PC-9 (cell line): Measurements from ENCODE around the gene SNRNP25. TPM values are rescaled to one million over a fixed set of nuclear protein-coding genes. Genes with fewer than 3 reads are reported as not detected.
A peak's percentile ranks its signal among the peaks of the same experiment; 100 is the strongest.

Source experiments
- BruUV-seq: library from RNA; stranded (reverse); fragments of 400-500 nt; replicated peaks from 2 replicates; lab custom pipeline; 2021; lab: Mats Ljungman, UMichigan
- CTCF ChIA-PET: fragments of 300-600 bp; sonication (Branson Sonifier 250); formaldehyde crosslinking; loops from one replicate; lab custom pipeline; 2022; ENCODE audit warnings: antibody characterized with exemption; lab: Charles Lee
- POLR2A ChIA-PET: fragments of 300-600 bp; sonication (Branson Sonifier 250); formaldehyde crosslinking; loops from one replicate; lab custom pipeline; 2022; ENCODE audit warnings: antibody characterized with exemption; ENCODE audit not compliant: unreplicated experiment; lab: Charles Lee
- DNase-seq, 2 experiments: peaks; one replicate each; pipeline versions ENCODE4 v3.0.0 to v3.0.0-alpha.2; 2015 to 2022; ENCODE audit warnings: mixed read lengths in 1 of 2
- H2AFZ ChIP-seq: fragments of 200-600 bp; sonication (generic); 2 replicates; pipeline ENCODE4 v1.8.1; 2017; ENCODE audit warnings: antibody characterized with exemption
- H3F3A ChIP-seq: fragments of 200-600 bp; sonication (generic); 2 replicates; pipeline ENCODE4 v1.8.1; 2017; ENCODE audit warnings: antibody characterized with exemption, mild to moderate bottlenecking, low read depth; ENCODE audit not compliant: insufficient read depth
- H3K27ac ChIP-seq: fragments of 200-600 bp; sonication (generic); 2 replicates; pipeline ENCODE4 v1.6.1; 2016; ENCODE audit warnings: mixed run types
- H3K27me3 ChIP-seq: fragments of 200-600 bp; sonication (generic); 2 replicates; pipeline ENCODE4 v1.6.1; 2016; ENCODE audit warnings: low read depth, mixed run types; ENCODE audit not compliant: insufficient read depth
- H3K36me3 ChIP-seq: fragments of 200-600 bp; sonication (generic); 2 replicates; pipeline ENCODE4 v1.6.1; 2016; ENCODE audit warnings: low read depth, mixed run types
- H3K4me1 ChIP-seq: fragments of 200-600 bp; sonication (generic); replicated peaks from 2 replicates; pipeline ENCODE4 v1.6.1; 2016; ENCODE audit warnings: mixed run types; ENCODE audit not compliant: insufficient read depth
- H3K4me2 ChIP-seq: fragments of 200-600 bp; sonication (generic); 2 replicates; pipeline ENCODE4 v1.6.1; 2017; ENCODE audit warnings: mixed run types
- H3K4me3 ChIP-seq: fragments of 200-600 bp; sonication (generic); 2 replicates; pipeline ENCODE4 v1.6.1; 2016; ENCODE audit warnings: mixed run types
- H3K79me2 ChIP-seq: fragments of 200-600 bp; sonication (generic); 2 replicates; pipeline ENCODE4 v1.6.1; 2017; ENCODE audit warnings: low read depth, mixed run types
- H3K9me2 ChIP-seq: fragments of 200-600 bp; sonication (generic); 2 replicates; pipeline ENCODE4 v1.8.1; 2017; ENCODE audit warnings: mild to moderate bottlenecking; ENCODE audit not compliant: insufficient read depth
- H3K9me3 ChIP-seq: fragments of 200-600 bp; sonication (generic); 2 replicates; pipeline ENCODE4 v1.8.1; 2016; ENCODE audit warnings: low read depth; ENCODE audit not compliant: insufficient read depth
- H4K20me1 ChIP-seq: fragments of 200-600 bp; sonication (generic); 2 replicates; pipeline ENCODE4 v1.8.1; 2017; ENCODE audit not compliant: insufficient read depth
- CTCF ChIP-seq: fragments of 200-600 bp; sonication (generic); conservative IDR thresholded peaks from 2 replicates; pipeline ENCODE4 v1.6.1; 2017; ENCODE audit warnings: mixed run types, antibody characterized with exemption, mild to moderate bottlenecking, moderate library complexity
- EZH2 ChIP-seq: fragments of 200-600 bp; sonication (generic); IDR thresholded peaks from 2 replicates; pipeline ENCODE4 v1.8.0; 2017; ENCODE audit warnings: antibody characterized with exemption, low read depth
- intact Hi-C: fragments of 100-400 bp; cut with micrococcal nuclease; formaldehyde crosslinking; loops from one replicate; pipeline ENCODE4 v1.10.0; 2022; ENCODE audit not compliant: unreplicated experiment
- total RNA-seq: library from RNA; stranded (reverse); gene quantifications from 2 replicates; pipeline ENCODE4 v1.2.3, GENCODE V29; 2021

SNRNP25 gene
- total RNA-seq, 1 experiment from 2014 or later, result 61.4 TPM

DNA sequence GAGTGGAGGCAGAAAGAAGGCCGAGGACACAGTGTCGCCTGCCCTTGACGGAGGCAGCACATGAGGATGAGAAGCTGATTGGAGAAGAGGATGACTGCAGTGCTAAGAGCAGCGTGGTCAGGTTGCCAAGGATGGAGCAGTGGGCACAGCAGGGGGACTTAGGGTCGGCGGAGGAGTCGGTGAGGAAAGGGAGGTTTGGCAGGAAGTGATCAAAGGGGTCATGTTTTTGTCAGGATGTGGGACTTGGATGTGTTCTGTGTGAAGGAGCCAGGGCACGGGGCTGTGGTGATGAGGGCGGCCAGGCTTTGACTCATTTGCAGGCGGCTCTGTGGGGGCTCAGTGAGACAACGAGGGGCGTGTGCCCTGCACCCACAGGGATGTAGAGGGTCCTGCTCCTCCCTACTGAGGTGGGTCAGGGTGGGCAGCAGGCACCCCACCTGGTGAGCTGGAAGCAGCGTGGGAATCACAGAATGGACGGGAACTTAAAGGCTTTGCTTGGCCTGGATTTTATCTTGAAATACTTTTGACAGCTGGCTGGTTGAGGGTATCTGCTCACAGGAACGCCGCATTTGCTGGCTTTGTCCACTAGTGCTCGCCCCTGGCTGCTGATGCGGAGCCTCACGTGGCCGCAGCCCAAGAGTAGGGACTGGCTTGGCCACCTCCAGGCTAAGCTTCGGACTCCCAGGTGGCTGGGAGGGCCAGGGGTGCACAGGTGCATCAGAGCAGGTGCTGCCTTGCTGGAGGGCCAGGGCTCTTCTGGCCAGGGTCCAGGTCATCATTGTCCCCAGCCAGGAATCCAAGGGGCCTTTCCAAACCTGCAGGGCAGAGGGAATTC, 30.4 kb downstream of the SNRNP25 start:
- H3K4me3 ChIP-seq, result no peak overlapping the region
- no peaks in the 10 kb centered on the region for H3K36me3 ChIP-seq
- H3K27ac ChIP-seq, result no peak overlapping the region
- peaks cover 3% of the 10 kb centered on the region; the same call in 1 of the 2 replicates for H3K4me1 ChIP-seq
- CTCF ChIA-PET, result no interaction called here
- no peak overlapping the region for H2AFZ ChIP-seq
- H3K4me2 ChIP-seq, result no peak overlapping the region
- peak in 1 of 2 experiments; percentile 54 for DNase-seq
- no peaks in the 10 kb centered on the region for H3K9me3 ChIP-seq
- POLR2A ChIA-PET, result no interaction called here
- peaks cover 16% of the 10 kb centered on the region; the same call in 1 of the 2 replicates for H3F3A ChIP-seq
- intact Hi-C loops, result no loop called here
- no peaks in the 10 kb centered on the region for H3K79me2 ChIP-seq
- H4K20me1 ChIP-seq, result peaks cover 10% of the 10 kb centered on the region
- H3K27me3 ChIP-seq, result no peaks in the 10 kb centered on the region
- TF ChIP-seq CTCF, result no peak
- no peak for TF ChIP-seq EZH2
- no peaks in the 10 kb centered on the region for H3K9me2 ChIP-seq
- BruUV-seq, result no TSS peak

GRCh38 chr16:84718-85406, 31.2 kb downstream of the SNRNP25 start:
- Histone ChIP-seq H3K4me2 (no peak overlapping the region), H2AFZ (no peak overlapping the region), H3K27ac (no peak overlapping the region), H3F3A (peaks cover 13% of the 10 kb centered on the region; the same call in 1 of the 2 replicates), H3K4me3 (no peak overlapping the region), H4K20me1 (peaks cover 10% of the 10 kb centered on the region), H3K36me3 (no peaks in the 10 kb centered on the region), H3K9me3 (no peaks in the 10 kb centered on the region), H3K4me1 (no peaks in the 10 kb centered on the region), H3K79me2 (no peaks in the 10 kb centered on the region), H3K27me3 (no peaks in the 10 kb centered on the region), H3K9me2 (no peaks in the 10 kb centered on the region)
- peak in 1 of 2 experiments; percentile 83 for DNase-seq
- intact Hi-C loops, result no loop called here
- TF ChIP-seq EZH2 (no peak), CTCF (no peak)
- ChIA-PET CTCF (no interaction called here), POLR2A (no interaction called here)
- BruUV-seq, result no TSS peak

- Histone ChIP-seq H3K79me2 (no peaks in the 10 kb centered on the region), H3K9me2 (no peaks in the 10 kb centered on the region), H3F3A (peaks cover 11% of the 10 kb centered on the region; the same call in 1 of the 2 replicates), H3K27me3 (no peaks in the 10 kb centered on the region), H3K4me1 (no peaks in the 10 kb centered on the region), H4K20me1 (peaks cover 10% of the 10 kb centered on the region), H3K27ac (no peak overlapping the region), H3K4me3 (no peak overlapping the region), H3K4me2 (no peak overlapping the region), H2AFZ (no peak overlapping the region), H3K9me3 (no peaks in the 10 kb centered on the region), H3K36me3 (no peaks in the 10 kb centered on the region)
- CTCF ChIA-PET, result no interaction called here
- intact Hi-C loops, result no loop called here
- TF ChIP-seq EZH2, result no peak
- TF ChIP-seq CTCF, result no peak
- DNase-seq, result no peak
- no TSS peak for BruUV-seq
- POLR2A ChIA-PET, result no interaction called here
Measured at GRCh38 chr16:85407-85782, 31.8 kb downstream of the SNRNP25 start.
